ENCODE measurements around the gene SVIL.

Gene SVIL

GRCh38 chr10:29634764-29635625, at the start of gene SVIL:
SVIL (minus strand) TSS chr10:29634971; CDS start chr10:29555058, 79,913 bp downstream.
- DNase-seq (ENCODE audit: low read depth in 2 of 2) = no peak

- peak; percentile 8 to 10 for DNase-seq (ENCODE audit: low read depth in 2 of 2)
These were observed 47.1 kb upstream of the SVIL start for GRCh38 chr10:29681676-29682448.

- DNase-seq (ENCODE audit: low read depth in 2 of 2) = no peak
These were observed 45.3 kb upstream of the SVIL start for GRCh38 chr10:29680091-29680490.

- no peak for DNase-seq (ENCODE audit: low read depth in 2 of 2)
These were observed 42.0 kb upstream of the SVIL start for GRCh38 chr10:29676732-29677131.

GRCh38 chr10:29675984-29676383, 41.2 kb upstream of the SVIL start:
- DNase-seq (ENCODE audit: low read depth in 2 of 2) = no peak

GRCh38 chr10:29671968-29672367, 37.2 kb upstream of the SVIL start:
- DNase-seq (ENCODE audit: low read depth in 2 of 2) = no peak

GRCh38 chr10:29671228-29671780, 36.5 kb upstream of the SVIL start:
- DNase-seq (ENCODE audit: low read depth in 2 of 2) = no peak

- no peak for DNase-seq (ENCODE audit: low read depth in 2 of 2)
These were observed 36.0 kb upstream of the SVIL start for GRCh38 chr10:29670761-29671160.

GRCh38 chr10:29669149-29669548, 34.4 kb upstream of the SVIL start:
- no peak for DNase-seq (ENCODE audit: low read depth in 2 of 2)

GRCh38 chr10:29668628-29669027, 33.9 kb upstream of the SVIL start:
- DNase-seq (ENCODE audit: low read depth in 2 of 2) = no peak

- DNase-seq (ENCODE audit: low read depth in 2 of 2) = no peak
These were observed 32.4 kb upstream of the SVIL start for GRCh38 chr10:29667191-29667590.

- DNase-seq (ENCODE audit: low read depth in 2 of 2) = no peak
These were observed 31.4 kb upstream of the SVIL start for GRCh38 chr10:29666201-29666600.

GRCh38 chr10:29663718-29664117, 28.9 kb upstream of the SVIL start:
- DNase-seq (ENCODE audit: low read depth in 2 of 2) = no peak

GRCh38 chr10:29658984-29659965, 24.5 kb upstream of the SVIL start:
- DNase-seq (ENCODE audit: low read depth in 2 of 2) = peak; percentile 41 to 48

GRCh38 chr10:29657719-29658274, 23.0 kb upstream of the SVIL start:
- no peak for DNase-seq (ENCODE audit: low read depth in 2 of 2)

- no peak for DNase-seq (ENCODE audit: low read depth in 2 of 2)
These were observed 21.8 kb upstream of the SVIL start for GRCh38 chr10:29656451-29656992.

- DNase-seq (ENCODE audit: low read depth in 2 of 2) = no peak
These were observed 17.4 kb upstream of the SVIL start for GRCh38 chr10:29652192-29652591.

GRCh38 chr10:29651767-29652166, 17.0 kb upstream of the SVIL start:
- no peak for DNase-seq (ENCODE audit: low read depth in 2 of 2)

GRCh38 chr10:29650552-29650944, 15.8 kb upstream of the SVIL start:
- DNase-seq (ENCODE audit: low read depth in 2 of 2) = no peak

All from stimulated activated CD4-positive, alpha-beta T cell treated with anti-CD3 and anti-CD28 coated beads, Interleukin-12 subunit alpha, Interleukin-12 subunit beta, amount 100 ng/mL, for 24 hours (primary cell).